Measurements from ENCODE around the gene TAS2R38. TPM values are rescaled to one million over a fixed set of nuclear protein-coding genes. Genes with fewer than 3 reads are reported as not detected.

Gene TAS2R38
- total and polyA plus RNA-seq, 10 donors, result not detected

DNA sequence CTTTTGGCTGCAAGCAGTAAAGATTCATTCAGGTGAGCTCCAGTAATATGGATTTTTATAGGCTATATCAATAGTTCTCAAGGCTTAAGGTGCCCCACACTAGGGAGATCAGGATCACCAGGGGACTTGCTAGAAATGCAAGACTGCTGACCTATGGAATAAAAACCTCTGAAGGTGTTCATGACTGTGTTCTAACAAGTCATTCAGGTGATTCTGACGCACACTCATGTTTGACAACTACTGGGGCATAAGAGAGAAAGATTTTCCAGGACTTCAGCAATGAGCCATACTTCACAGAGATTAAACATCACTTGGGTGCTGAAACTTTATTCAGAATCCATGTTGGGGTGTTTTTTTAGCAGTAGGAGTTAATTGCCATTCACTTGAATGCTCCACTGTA is 4.8 kb upstream of the TAS2R38 start:
- TF ChIP-seq POLR2A (IDR thresholded peaks at IDR 0.05), result no peak
- TF ChIP-seq, protein P1, sequence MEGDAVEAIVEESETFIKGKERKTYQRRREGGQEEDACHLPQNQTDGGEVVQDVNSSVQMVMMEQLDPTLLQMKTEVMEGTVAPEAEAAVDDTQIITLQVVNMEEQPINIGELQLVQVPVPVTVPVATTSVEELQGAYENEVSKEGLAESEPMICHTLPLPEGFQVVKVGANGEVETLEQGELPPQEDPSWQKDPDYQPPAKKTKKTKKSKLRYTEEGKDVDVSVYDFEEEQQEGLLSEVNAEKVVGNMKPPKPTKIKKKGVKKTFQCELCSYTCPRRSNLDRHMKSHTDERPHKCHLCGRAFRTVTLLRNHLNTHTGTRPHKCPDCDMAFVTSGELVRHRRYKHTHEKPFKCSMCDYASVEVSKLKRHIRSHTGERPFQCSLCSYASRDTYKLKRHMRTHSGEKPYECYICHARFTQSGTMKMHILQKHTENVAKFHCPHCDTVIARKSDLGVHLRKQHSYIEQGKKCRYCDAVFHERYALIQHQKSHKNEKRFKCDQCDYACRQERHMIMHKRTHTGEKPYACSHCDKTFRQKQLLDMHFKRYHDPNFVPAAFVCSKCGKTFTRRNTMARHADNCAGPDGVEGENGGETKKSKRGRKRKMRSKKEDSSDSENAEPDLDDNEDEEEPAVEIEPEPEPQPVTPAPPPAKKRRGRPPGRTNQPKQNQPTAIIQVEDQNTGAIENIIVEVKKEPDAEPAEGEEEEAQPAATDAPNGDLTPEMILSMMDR (IDR thresholded peaks at IDR 0.05 in 8 of 11, conservative IDR thresholded peaks at IDR 0.05 in 3 of 11), result no peak
- TF ChIP-seq POLR2AphosphoS5 (IDR thresholded peaks at IDR 0.05), result no peak
- H3K27ac ChIP-seq, result peak overlapping the region in 1 of 8 donors; percentile 79
- H3K36me3 ChIP-seq, result no peaks in the 10 kb centered on the region
- peaks cover 0 to 4% (median 0%) of the 10 kb centered on the region in 8 donors for H3K9me3 ChIP-seq
- peaks cover 0 to 15% (median 4%) of the 10 kb centered on the region in 6 donors for H3K4me1 ChIP-seq
- DNase-seq, result no peak
- WGBS, 5 donors, result 80 to 100% (median 92%) methylated on average over 1 of the region's 1 CpG
- intact Hi-C loops (cut with DNase I; ENCODE audit: low total_unique reads), result loop anchor here (5.0 kb wide), 1 partner anchor 209 kb away; no protein-coding TSS in a partner anchor
- H3K4me3 ChIP-seq, result no peak overlapping the region
- no peaks in the 10 kb centered on the region for H3K27me3 ChIP-seq (replicated peaks in 1 of 7)

DNA sequence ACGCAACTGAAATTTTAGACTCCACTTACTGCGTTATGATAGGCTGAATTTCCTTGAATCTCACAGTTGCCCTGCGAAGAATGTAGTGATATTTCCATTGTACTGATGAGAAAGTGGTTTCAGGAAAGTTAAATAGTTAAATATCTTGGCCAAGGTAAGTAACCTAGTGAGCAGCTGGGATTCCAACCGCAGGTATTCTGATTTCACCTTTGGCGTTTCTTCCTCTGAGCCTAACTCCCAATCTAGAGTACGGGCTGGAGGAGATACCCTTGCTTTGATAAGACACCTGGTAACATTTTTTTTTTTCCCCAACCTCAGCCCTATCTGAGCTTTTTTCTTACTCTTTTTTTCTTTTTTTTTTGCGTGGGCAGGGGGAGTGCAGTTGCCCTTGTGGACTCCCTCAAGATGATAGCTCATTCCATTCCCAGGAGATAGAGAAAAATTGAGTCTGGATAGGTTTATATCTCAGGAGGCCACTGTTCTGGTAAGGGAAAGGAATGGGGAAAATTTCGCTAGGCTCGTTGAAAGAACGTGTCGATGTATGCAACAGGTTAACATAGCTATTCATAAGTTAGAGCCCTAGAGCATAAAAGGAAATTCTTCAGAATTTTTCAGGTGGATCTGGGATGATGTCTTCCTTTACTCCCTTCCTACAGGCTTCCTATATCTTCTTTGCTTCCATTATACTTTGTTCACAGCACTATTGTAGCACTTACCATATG is 3.1 kb upstream of the TAS2R38 start:
- DNase-seq, result no peak
- Histone ChIP-seq H3K9me3 (peaks cover 0 to 4% (median 0%) of the 10 kb centered on the region in 8 donors), H3K36me3 (no peaks in the 10 kb centered on the region), H3K4me1 (peaks cover 0 to 15% (median 4%) of the 10 kb centered on the region in 6 donors), H3K27me3 (replicated peaks in 1 of 7) (no peaks in the 10 kb centered on the region), H3K27ac (peak overlapping the region in 3 of 8 donors; percentile 69 to 83 (median 81)), H3K4me3 (peak overlapping the region in 5 of 8 donors; percentile 11 to 65 (median 27))
- WGBS, 5 donors, result 52 to 60% (median 53%) methylated on average over 11 of the region's 11 CpGs
- TF ChIP-seq POLR2AphosphoS5 (IDR thresholded peaks at IDR 0.05), result no peak
- TF ChIP-seq POLR2A (IDR thresholded peaks at IDR 0.05), result no peak
- TF ChIP-seq, protein P1 (IDR thresholded peaks at IDR 0.05 in 8 of 11, conservative IDR thresholded peaks at IDR 0.05 in 3 of 11), result peak in 1 of 11 experiments; percentile 9
- intact Hi-C loops (cut with DNase I; ENCODE audit: low total_unique reads), result loop anchor here (5.0 kb wide), 1 partner anchor 211 kb away; no protein-coding TSS in a partner anchor

- H3K9me3 ChIP-seq, result peaks cover 0 to 4% (median 0%) of the 10 kb centered on the region in 8 donors
- TF ChIP-seq, protein P1 (IDR thresholded peaks at IDR 0.05 in 8 of 11, conservative IDR thresholded peaks at IDR 0.05 in 3 of 11), result peak; percentile 54 to 87 (median 78)
- no peak for TF ChIP-seq POLR2AphosphoS5 (IDR thresholded peaks at IDR 0.05)
- intact Hi-C loops (cut with DNase I; ENCODE audit: low total_unique reads), result loop anchor here (5.0 kb wide), 1 partner anchor 211 kb away; no protein-coding TSS in a partner anchor
- H3K4me3 ChIP-seq, result peak overlapping the region in 6 of 8 donors; percentile 11 to 65 (median 26)
- H3K27ac ChIP-seq, result peak overlapping the region in 6 of 8 donors; percentile 8 to 83 (median 68)
- H3K4me1 ChIP-seq, result peaks cover 0 to 15% (median 4%) of the 10 kb centered on the region in 6 donors
- 8 to 13% (median 10%) methylated on average over 21 of the region's 21 CpGs for WGBS, 5 donors
- H3K27me3 ChIP-seq (replicated peaks in 1 of 7), result no peaks in the 10 kb centered on the region
- no peaks in the 10 kb centered on the region for H3K36me3 ChIP-seq
- DNase-seq, result peak; percentile 93
Observed at GRCh38 chr7:141975806-141976523, 2.4 kb upstream of the TAS2R38 start.

All from spleen (tissue), 11 donors.